ENCODE measurements around the gene PPP4R3B.
A peak's percentile ranks its signal among the peaks of the same experiment; 100 is the strongest.

The PPP4R3B gene

DNA sequence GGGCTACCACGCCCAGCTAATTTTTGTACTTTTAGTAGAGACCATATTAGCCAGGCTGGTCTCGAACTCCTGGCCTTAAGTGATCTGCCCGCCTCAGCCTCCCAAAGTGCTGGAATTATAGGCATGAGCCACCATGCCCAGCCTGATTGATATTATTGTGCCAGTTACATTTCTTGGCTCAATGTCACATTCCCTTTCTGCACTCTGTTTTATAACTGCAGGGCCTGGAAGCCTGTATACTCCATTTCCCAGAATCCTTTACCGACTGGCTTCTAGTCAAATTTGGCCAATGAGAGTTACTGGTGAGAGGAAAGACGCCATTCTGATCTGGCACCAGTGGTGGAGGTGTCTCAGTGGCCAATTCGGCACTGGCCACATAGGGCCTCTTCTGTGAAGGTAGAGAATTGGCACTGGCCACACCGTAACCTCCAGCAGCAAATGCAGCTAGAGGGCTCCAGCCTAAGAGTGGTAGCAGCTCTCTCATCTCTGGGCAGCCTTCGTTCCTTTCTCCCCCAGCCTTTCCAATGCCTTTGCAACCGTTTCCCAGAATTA, 114.8 kb downstream of the PPP4R3B start:
- DNase-seq, result no peak

DNA sequence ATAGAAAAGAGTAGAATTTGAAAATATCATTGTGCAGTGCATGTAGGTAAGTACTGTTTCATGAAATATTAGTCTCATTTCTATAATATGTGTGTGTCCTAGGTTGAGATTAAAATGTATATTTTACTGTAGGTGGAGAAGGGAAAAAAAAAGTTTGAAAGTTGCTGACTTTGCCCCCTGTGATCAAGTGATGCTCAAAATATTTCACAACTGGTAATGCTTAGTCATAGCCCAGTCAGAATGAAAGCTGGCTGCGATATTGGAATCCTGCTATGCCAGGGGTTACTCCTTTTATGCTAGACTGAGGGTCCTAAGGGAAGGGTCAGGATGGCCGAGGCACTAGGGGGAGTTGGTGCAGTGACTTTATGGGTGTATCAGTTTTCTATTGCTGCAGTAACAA, 117.4 kb downstream of the PPP4R3B start:
- DNase-seq, result peak; percentile 79

GRCh38 chr2:55498582-55498981, 118.8 kb downstream of the PPP4R3B start:
- no peak for DNase-seq

Measured in suppressor macrophage treated with lipopolysaccharide for 4 hours (primary cell).